GM10248 (cell line): ENCODE data around the gene STOM.

Source experiments
- CTCF ChIA-PET: fragments of 300-600 bp; sonication (Branson Sonifier 250); formaldehyde crosslinking; extraction: SDS; loops from one replicate; lab custom pipeline; 2021; ENCODE audit warnings: antibody characterized with exemption; lab: Yijun Ruan, JAX
- POLR2A ChIA-PET: fragments of 350-650 bp; sonication (Branson Sonifier 250); formaldehyde crosslinking; extraction: SDS; loops from one replicate; lab custom pipeline; 2020; ENCODE audit warnings: antibody characterized with exemption; lab: Yijun Ruan, JAX
- DNase-seq: peaks from one replicate; pipeline ENCODE4 v3.0.0; 2012; ENCODE audit errors: extremely low spot score
- TF ChIP-seq, protein P1 (sequence below): IDR thresholded peaks from 2 replicates; pipeline ENCODE4 v1.5.1; 2012; ENCODE audit warnings: mild to moderate bottlenecking, low read depth; ENCODE audit errors: extremely low read depth, missing control alignments, control extremely low read depth

STOM gene

DNA sequence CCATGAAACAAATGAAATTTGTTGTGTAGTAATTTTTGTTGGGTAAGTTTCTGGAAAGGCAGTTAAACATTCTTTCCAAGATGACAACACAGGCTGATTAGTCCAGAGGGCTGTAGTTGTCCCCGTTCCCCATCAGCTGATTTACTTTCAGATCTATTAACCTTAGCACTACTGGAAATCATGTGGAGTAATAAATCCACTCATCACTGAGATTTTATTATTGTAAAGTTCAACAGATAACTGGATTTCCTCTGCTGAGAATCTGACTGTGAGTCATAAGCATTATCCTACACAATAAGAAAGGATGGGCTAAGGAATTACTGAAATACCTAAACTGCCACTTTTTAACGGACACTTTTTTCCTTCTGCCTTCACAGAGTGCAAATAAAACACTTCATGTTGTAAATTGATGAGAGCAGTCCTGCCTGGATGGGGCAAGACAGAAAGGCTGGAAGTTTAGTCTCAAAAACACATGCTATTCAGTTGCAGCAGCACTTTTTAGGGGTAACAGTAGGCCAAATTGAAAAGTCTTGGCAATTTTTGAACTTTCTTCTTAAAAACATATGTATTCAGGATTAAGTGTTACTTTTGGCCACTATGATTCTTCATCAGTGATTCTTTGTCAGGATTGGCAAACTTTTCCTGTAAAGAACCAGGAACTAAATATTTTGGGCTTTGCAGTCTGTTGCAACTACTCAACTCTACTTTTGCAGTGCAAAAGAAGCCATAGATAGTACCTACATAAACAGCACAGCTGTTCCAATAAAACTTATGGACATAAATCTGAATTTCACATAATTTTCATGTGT is 7.0 kb downstream of the STOM start:
- DNase-seq = no peak
- POLR2A ChIA-PET = no interaction called here
- TF ChIP-seq, protein P1, sequence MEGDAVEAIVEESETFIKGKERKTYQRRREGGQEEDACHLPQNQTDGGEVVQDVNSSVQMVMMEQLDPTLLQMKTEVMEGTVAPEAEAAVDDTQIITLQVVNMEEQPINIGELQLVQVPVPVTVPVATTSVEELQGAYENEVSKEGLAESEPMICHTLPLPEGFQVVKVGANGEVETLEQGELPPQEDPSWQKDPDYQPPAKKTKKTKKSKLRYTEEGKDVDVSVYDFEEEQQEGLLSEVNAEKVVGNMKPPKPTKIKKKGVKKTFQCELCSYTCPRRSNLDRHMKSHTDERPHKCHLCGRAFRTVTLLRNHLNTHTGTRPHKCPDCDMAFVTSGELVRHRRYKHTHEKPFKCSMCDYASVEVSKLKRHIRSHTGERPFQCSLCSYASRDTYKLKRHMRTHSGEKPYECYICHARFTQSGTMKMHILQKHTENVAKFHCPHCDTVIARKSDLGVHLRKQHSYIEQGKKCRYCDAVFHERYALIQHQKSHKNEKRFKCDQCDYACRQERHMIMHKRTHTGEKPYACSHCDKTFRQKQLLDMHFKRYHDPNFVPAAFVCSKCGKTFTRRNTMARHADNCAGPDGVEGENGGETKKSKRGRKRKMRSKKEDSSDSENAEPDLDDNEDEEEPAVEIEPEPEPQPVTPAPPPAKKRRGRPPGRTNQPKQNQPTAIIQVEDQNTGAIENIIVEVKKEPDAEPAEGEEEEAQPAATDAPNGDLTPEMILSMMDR = no peak
- CTCF ChIA-PET = interaction anchor here (1.0 to 2.8 kb wide), 7 partner anchors 9 to 151 kb away, joined by 3 to 16 read pairs (median 8); no protein-coding TSS in a partner anchor

DNA sequence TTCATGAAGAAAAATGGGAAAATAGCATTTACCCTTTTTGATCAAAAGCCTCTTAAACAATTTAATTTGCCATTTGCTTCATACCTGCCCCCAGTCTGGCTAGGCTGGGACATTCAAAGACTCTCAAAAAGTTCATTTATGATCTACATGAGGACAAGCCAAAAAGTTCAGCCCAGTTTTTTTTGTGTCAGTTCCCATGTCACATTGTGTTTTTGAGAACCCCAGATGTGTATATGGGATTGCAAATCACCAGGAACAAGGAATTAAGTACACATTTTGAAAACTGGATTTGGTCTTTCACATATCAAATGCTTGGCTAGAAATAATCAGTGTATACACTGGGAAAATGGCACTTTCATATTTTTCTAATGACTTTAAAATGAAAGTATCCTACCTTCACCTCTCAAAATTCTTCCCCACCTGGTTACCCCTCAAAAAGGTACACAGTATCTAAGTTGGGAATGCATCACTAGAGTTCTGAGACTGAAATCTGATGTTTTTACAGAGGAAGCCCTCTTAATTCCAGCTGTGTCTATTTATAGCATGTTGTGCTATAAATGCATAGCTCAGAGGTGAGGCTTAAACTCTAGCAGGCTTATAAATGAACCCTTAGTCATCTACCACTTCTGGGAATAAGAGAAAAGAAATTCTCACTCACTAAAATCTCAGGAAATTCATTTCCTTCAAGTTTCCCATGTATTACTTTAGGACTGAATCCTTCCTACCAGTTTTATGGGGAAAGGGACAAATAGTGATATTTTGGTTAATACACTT is 9.3 kb downstream of the STOM start:
- no peak for DNase-seq
- CTCF ChIA-PET = interaction anchor here (1.0 to 1.7 kb wide), 2 partner anchors 16 to 41 kb away, joined by 3 read pairs; no protein-coding TSS in a partner anchor
- TF ChIP-seq, protein P1 = no peak
- POLR2A ChIA-PET = no interaction called here

DNA sequence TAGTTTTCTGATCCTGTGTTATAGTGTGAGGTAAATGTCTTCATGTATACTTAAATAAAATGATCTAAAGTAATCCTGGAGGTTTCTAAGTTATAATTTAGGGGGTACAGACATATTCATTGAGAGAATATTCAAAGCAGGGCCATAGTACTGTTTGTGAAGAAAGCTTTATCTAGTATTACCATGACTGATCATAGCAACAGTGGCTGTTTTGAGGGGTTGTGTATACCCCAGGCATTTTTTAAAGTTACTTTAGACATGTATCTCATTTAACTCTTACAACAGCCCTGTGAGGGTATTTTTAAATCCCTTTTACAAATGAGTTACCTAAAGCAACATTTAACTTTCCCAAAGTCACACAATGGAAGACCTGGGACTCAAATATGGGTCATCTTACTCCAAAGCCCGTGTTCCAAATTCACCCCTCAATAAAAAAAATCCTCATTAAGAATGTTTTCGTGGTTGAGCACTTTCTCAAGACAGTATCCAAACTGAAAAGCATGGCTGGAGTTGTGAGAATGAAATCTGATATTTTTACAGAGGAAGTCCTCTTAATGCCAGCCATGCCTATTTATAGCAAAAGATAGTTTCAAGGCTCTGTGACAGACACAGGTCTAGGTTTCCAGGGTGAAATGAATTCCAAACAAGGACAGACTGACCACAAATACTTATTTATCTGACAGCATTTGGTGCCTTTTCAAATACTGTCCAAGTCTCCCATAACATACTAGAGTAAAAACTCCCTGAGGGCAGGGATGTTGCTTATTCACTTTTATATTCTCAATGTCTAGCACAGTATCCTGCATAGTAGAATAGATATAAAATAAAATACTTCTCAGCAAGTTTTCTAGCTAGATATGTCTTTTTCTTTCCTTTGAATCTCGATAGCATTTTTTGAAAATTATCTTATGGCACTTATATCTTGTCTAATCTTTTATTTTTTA is 10.4 kb downstream of the STOM start:
- TF ChIP-seq, protein P1 = no peak
- POLR2A ChIA-PET = no interaction called here
- no peak for DNase-seq
- CTCF ChIA-PET = interaction anchor here (1.7 kb wide), 1 partner anchor 40 kb away, joined by 3 read pairs; no protein-coding TSS in a partner anchor

DNA sequence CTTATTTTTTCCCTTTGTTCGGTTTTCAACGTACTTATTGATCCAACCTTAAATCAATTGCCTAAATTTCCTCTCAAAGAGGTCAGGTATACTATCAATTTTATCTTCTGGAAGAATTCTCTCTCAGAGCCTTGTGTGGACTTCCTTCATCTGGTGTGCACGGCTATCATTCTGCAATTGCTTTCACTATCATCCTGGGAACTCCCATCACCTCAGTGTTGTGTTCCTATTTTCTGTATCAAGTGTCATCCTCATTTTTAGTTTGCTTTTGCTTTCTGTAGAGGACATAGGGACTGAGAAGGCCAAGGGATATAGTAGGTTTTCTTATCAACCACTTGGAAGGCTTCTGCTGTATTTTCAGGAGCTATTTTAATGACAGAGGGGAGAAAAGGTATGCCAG is 11.3 kb downstream of the STOM start:
- no peak for DNase-seq
- ChIA-PET POLR2A (no interaction called here), CTCF (interaction anchor here (1.3 to 1.9 kb wide), 5 partner anchors 8 to 39 kb away, joined by 3 to 10 read pairs (median 4); no protein-coding TSS in a partner anchor)
- TF ChIP-seq, protein P1 = no peak

DNA sequence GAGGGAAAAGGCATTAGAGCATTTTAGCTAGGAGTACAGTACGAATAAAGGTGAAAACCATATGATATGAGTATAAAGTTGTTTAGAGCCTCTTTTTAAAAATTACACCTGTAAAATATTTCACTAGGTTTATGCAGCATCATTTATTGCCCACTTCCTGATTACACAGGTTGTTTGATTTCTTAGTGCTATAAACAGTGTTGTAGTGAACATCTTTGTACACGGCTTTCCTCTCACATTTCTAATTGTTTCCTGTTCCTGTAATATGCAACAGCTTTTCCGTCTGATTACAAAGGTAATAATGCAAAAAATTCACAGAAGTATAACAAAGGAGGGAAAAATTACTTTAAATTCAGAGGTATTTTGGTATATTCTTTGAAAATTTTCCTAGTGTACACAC is 13.0 kb downstream of the STOM start:
- DNase-seq = no peak
- TF ChIP-seq, protein P1 = no peak
- ChIA-PET CTCF (interaction anchor here (0.7 to 1.9 kb wide), 5 partner anchors 11 to 37 kb away, joined by 3 to 10 read pairs (median 4); no protein-coding TSS in a partner anchor), POLR2A (no interaction called here)

DNA sequence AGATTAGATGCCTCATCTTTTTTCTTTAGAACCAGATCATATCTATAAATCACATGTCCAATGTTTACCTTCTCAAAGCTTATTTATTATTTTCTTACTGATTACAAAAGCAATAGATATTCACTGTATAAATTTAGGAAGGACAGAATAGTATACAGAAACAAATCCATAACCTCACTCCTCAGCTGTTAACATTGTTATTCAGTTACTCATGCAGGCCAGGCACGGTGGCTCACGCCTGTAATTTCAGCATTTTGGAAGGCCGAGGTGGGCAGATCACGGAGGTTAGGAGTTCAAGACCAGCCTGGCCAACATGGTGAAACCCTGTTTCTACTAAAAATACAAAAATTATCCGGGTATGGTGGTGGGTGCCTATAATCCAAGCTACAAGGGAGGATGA is 15.3 kb downstream of the STOM start:
- no peak for DNase-seq
- TF ChIP-seq, protein P1 = no peak
- ChIA-PET CTCF (interaction anchor here (1.3 to 2.7 kb wide), 5 partner anchors 10 to 76 kb away, joined by 4 to 16 read pairs (median 8); no protein-coding TSS in a partner anchor), POLR2A (no interaction called here)
